SK-N-SH treated with all-trans-retinoic acid at 6 μM for 48 hours (cell line): ENCODE measurements around the gene ATP6V0D1.

Source experiments
- ATAC-seq: fragments of 200-7000 bp; cut with Tn5 transposase; 3 replicates; pipeline ENCODE4 v1.9.1; 2020; ENCODE audit warnings: mild to moderate bottlenecking, moderate library complexity
- ARNTL ChIP-seq: fragments of 450-650 bp; formaldehyde crosslinking; IDR thresholded peaks from 2 replicates; pipeline ENCODE4 v1.5.0; 2020; ENCODE audit warnings: low read depth, mild to moderate bottlenecking, moderate library complexity, borderline replicate concordance
- BACH2 ChIP-seq: fragments of 250-450 bp; sonication (Bioruptor Pico); IDR thresholded peaks from 2 replicates; pipeline ENCODE4 v1.9.0; 2021; ENCODE audit warnings: mild to moderate bottlenecking, borderline replicate concordance
- CSDC2 ChIP-seq: fragments of 250-450 bp; sonication (Bioruptor Pico); IDR thresholded peaks from 2 replicates; pipeline ENCODE4 v1.5.0; 2020; ENCODE audit warnings: mild to moderate bottlenecking, moderate library complexity
- GLIS3 ChIP-seq: fragments of 250-450 bp; sonication (Bioruptor Pico); IDR thresholded peaks from 2 replicates; pipeline ENCODE4 v1.5.0; 2020; ENCODE audit warnings: mild to moderate bottlenecking, moderate library complexity
- ISL1 ChIP-seq: fragments of 250-450 bp; sonication (Bioruptor Pico); IDR thresholded peaks from 2 replicates; pipeline ENCODE4 v2.1.2; 2022; ENCODE audit warnings: mild to moderate bottlenecking, moderate library complexity
- PPARA ChIP-seq: fragments of 250-450 bp; sonication (Bioruptor Pico); IDR thresholded peaks from 2 replicates; pipeline ENCODE4 v1.5.0; 2020; ENCODE audit warnings: mild to moderate bottlenecking, borderline replicate concordance
- RARB ChIP-seq: fragments of 250-450 bp; sonication (Bioruptor Pico); IDR thresholded peaks from 2 replicates; pipeline ENCODE4 v1.8.0; 2021; ENCODE audit warnings: mild to moderate bottlenecking, moderate library complexity
- SNAI2 ChIP-seq: fragments of 250-450 bp; sonication (Bioruptor Pico); IDR thresholded peaks from 2 replicates; pipeline ENCODE4 v1.5.0; 2020; ENCODE audit warnings: mild to moderate bottlenecking, moderate library complexity
- TCF4 ChIP-seq: fragments of 250-450 bp; sonication (Bioruptor Pico); IDR thresholded peaks from 2 replicates; pipeline ENCODE4 v1.8.0; 2021; ENCODE audit warnings: mild to moderate bottlenecking, moderate library complexity, borderline replicate concordance
- TOX ChIP-seq: fragments of 250-450 bp; sonication (Bioruptor Pico); IDR thresholded peaks from 2 replicates; pipeline ENCODE4 v1.8.0; 2021; ENCODE audit warnings: mild to moderate bottlenecking, moderate library complexity, borderline replicate concordance
- ZC3H10 ChIP-seq: fragments of 250-450 bp; sonication (Bioruptor Pico); IDR thresholded peaks from 2 replicates; pipeline ENCODE4 v1.5.1; 2021; ENCODE audit warnings: mild to moderate bottlenecking, moderate library complexity
- ZFP3 ChIP-seq: fragments of 250-450 bp; sonication (Bioruptor Pico); IDR thresholded peaks from 2 replicates; pipeline ENCODE4 v1.5.0; 2020; ENCODE audit warnings: mild to moderate bottlenecking, moderate library complexity
- ZFP30 ChIP-seq: fragments of 450-650 bp; formaldehyde crosslinking; IDR thresholded peaks from 2 replicates; pipeline ENCODE4 v1.5.0; 2022; ENCODE audit warnings: mild to moderate bottlenecking, moderate library complexity
- ZNF565 ChIP-seq: fragments of 450-650 bp; formaldehyde crosslinking; conservative IDR thresholded peaks from 2 replicates; pipeline ENCODE4 v1.5.0; 2020; ENCODE audit warnings: low read depth, mild to moderate bottlenecking, moderate library complexity
- ZNF70 ChIP-seq: fragments of 450-650 bp; formaldehyde crosslinking; IDR thresholded peaks from 2 replicates; pipeline ENCODE4 v1.5.0; 2020; ENCODE audit warnings: mild to moderate bottlenecking, moderate library complexity
- ZNF8 ChIP-seq: fragments of 450-650 bp; formaldehyde crosslinking; IDR thresholded peaks from 2 replicates; pipeline ENCODE4 v1.5.0; 2020; ENCODE audit warnings: mild to moderate bottlenecking, moderate library complexity
- TF ChIP-seq, protein P1 (sequence below): fragments of 250-450 bp; sonication (Bioruptor Pico); IDR thresholded peaks from 2 replicates; pipeline ENCODE4 v1.5.0; 2020; ENCODE audit warnings: mild to moderate bottlenecking, moderate library complexity
- TF ChIP-seq, protein P2 (sequence below): fragments of 250-450 bp; sonication (Bioruptor Pico); IDR thresholded peaks from 2 replicates; pipeline ENCODE4 v1.5.1; 2020; ENCODE audit warnings: low read depth, mild to moderate bottlenecking, moderate library complexity
- TF ChIP-seq, protein P3 (sequence below): fragments of 250-450 bp; sonication (Bioruptor Pico); IDR thresholded peaks from 2 replicates; pipeline ENCODE4 v1.8.0; 2021; ENCODE audit warnings: low read depth, mild to moderate bottlenecking, moderate library complexity, borderline replicate concordance
- TF ChIP-seq, protein P4 (sequence below): fragments of 250-450 bp; sonication (Bioruptor Pico); IDR thresholded peaks from 2 replicates; pipeline ENCODE4 v1.5.1; 2021; ENCODE audit warnings: mild to moderate bottlenecking, moderate library complexity

The ATP6V0D1 gene

DNA sequence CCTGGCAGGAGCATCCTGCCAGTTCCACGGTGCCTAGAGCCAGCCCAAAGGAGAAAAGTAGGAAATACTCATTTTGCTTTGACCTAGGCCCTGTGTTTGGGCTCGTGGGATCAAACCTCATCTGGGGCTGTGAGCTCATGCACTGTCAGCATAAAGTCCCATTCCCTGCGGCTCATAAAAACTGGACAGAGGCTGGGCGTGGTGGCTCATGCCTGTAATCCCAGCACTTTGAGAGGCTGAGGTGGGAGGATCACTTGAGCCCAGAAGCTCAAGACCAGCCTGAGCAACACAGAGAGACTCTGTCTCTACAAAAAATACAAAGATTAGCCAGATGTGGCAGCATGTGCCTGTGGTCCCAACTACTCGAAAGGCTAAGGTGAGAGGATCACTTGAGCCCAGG, 17.9 kb downstream of the ATP6V0D1 start:
- TF ChIP-seq TOX (CRISPR knock-in tag) (no peak), ARNTL (CRISPR knock-in tag) (no peak), PPARA (CRISPR knock-in tag) (no peak), GLIS3 (CRISPR knock-in tag) (no peak), ZFP3 (CRISPR knock-in tag) (no peak), SNAI2 (no peak), ZFP30 (no peak), ZNF565 (CRISPR knock-in tag) (no peak), CSDC2 (CRISPR knock-in tag) (no peak), RARB (CRISPR knock-in tag) (no peak), ZC3H10 (CRISPR knock-in tag) (no peak)
- TF ChIP-seq, protein P1, sequence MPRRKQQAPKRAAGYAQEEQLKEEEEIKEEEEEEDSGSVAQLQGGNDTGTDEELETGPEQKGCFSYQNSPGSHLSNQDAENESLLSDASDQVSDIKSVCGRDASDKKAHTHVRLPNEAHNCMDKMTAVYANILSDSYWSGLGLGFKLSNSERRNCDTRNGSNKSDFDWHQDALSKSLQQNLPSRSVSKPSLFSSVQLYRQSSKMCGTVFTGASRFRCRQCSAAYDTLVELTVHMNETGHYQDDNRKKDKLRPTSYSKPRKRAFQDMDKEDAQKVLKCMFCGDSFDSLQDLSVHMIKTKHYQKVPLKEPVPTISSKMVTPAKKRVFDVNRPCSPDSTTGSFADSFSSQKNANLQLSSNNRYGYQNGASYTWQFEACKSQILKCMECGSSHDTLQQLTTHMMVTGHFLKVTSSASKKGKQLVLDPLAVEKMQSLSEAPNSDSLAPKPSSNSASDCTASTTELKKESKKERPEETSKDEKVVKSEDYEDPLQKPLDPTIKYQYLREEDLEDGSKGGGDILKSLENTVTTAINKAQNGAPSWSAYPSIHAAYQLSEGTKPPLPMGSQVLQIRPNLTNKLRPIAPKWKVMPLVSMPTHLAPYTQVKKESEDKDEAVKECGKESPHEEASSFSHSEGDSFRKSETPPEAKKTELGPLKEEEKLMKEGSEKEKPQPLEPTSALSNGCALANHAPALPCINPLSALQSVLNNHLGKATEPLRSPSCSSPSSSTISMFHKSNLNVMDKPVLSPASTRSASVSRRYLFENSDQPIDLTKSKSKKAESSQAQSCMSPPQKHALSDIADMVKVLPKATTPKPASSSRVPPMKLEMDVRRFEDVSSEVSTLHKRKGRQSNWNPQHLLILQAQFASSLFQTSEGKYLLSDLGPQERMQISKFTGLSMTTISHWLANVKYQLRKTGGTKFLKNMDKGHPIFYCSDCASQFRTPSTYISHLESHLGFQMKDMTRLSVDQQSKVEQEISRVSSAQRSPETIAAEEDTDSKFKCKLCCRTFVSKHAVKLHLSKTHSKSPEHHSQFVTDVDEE (CRISPR knock-in tag): no peak
- TF ChIP-seq, protein P2, sequence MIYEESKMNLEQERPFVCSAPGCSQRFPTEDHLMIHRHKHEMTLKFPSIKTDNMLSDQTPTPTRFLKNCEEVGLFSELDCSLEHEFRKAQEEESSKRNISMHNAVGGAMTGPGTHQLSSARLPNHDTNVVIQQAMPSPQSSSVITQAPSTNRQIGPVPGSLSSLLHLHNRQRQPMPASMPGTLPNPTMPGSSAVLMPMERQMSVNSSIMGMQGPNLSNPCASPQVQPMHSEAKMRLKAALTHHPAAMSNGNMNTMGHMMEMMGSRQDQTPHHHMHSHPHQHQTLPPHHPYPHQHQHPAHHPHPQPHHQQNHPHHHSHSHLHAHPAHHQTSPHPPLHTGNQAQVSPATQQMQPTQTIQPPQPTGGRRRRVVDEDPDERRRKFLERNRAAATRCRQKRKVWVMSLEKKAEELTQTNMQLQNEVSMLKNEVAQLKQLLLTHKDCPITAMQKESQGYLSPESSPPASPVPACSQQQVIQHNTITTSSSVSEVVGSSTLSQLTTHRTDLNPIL (CRISPR knock-in tag): no peak

DNA sequence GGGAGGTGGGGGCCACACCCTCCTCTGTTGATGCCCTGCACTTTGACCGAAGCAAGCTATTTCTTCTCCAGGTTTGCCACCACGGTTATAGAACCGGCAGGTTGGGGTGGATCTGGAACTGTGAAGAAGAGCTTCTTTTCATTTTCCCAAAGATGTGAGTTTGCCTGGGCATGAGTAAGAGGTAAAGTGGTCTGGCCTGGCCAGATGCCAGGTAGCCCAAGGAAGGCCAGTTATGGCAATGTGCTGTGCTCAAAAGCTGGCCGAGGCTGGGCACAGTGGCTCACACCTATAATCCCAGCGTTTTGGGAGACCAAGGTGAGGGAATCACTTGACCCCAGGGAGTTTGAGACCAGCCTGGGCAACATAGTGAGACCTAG, 18.7 kb downstream of the ATP6V0D1 start:
- no peak for ATAC-seq
- TF ChIP-seq BACH2 (CRISPR knock-in tag) (no peak), ARNTL (CRISPR knock-in tag) (no peak)

More for the DNA sequence above, 17.9 kb downstream of the ATP6V0D1 start:
- no peak for ATAC-seq

DNA sequence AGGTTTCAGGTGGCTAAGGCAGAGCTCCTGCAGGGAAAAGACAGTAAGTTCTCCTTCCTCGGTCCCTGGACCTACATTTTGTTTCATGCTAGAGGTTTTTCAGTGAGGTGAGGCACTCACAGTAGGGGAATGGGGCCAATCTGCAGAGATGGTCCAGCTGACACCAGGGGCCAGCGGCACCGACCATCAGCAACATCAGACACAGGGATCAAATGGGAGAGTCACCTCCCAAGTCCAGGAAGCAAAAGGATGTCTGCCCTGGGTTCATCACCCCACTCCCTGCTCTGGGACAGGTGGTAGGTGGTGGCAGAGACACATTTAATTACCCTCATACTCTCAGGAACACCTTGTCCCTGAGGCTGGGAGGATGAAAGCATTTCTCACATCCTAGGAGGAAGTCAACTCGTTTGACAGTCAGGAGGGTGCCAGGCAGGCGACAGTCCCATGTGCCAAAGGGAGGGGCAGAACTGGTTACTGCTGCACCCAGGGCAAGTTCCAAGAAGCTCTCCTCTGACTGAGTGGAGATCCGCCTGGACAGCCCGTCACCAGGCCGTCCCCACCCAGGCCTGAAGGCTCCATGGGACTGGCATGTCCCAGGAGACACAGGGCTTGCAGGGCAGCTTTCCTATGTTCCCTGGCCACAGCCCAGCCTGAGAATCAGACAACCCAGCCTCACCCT, 19.2 kb downstream of the ATP6V0D1 start:
- TF ChIP-seq ARNTL (CRISPR knock-in tag): no peak
- TF ChIP-seq ZNF8: no peak
- no peak for TF ChIP-seq PPARA (CRISPR knock-in tag)
- no peak for ATAC-seq

DNA sequence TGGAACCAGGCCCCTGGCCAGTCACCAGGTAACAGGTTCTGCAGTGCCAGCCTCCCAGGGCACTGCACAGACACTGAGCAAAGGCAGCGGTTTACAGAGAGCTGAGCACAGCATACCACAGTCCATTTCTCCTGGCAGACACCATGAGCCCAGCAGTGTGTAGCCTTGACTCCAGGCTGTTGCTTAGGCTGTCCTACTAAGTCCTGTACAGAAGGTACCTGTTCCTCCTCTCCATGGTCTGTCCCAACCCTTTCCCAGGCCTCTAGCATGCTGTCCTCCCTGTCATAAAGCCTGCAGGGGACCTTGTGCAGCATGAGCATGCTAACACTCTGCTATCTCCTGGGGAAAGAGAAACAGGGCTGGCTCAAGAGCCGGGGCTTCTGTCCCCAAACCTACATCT, 20.0 kb downstream of the ATP6V0D1 start:
- TF ChIP-seq ZNF8 (no peak), BACH2 (CRISPR knock-in tag) (no peak), ZNF70 (CRISPR knock-in tag) (no peak), ZC3H10 (CRISPR knock-in tag) (no peak), TCF4 (CRISPR knock-in tag) (no peak), CSDC2 (CRISPR knock-in tag) (no peak), ARNTL (CRISPR knock-in tag) (no peak), TOX (CRISPR knock-in tag) (no peak), GLIS3 (CRISPR knock-in tag) (no peak), ISL1 (CRISPR knock-in tag) (no peak), SNAI2 (no peak), ZFP30 (no peak)
- TF ChIP-seq, protein P2 (CRISPR knock-in tag): no peak
- TF ChIP-seq, protein P3, sequence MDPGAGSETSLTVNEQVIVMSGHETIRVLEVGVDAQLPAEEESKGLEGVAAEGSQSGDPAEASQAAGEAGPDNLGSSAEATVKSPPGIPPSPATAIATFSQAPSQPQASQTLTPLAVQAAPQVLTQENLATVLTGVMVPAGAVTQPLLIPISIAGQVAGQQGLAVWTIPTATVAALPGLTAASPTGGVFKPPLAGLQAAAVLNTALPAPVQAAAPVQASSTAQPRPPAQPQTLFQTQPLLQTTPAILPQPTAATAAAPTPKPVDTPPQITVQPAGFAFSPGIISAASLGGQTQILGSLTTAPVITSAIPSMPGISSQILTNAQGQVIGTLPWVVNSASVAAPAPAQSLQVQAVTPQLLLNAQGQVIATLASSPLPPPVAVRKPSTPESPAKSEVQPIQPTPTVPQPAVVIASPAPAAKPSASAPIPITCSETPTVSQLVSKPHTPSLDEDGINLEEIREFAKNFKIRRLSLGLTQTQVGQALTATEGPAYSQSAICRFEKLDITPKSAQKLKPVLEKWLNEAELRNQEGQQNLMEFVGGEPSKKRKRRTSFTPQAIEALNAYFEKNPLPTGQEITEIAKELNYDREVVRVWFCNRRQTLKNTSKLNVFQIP (CRISPR knock-in tag): no peak
- TF ChIP-seq, protein P4, sequence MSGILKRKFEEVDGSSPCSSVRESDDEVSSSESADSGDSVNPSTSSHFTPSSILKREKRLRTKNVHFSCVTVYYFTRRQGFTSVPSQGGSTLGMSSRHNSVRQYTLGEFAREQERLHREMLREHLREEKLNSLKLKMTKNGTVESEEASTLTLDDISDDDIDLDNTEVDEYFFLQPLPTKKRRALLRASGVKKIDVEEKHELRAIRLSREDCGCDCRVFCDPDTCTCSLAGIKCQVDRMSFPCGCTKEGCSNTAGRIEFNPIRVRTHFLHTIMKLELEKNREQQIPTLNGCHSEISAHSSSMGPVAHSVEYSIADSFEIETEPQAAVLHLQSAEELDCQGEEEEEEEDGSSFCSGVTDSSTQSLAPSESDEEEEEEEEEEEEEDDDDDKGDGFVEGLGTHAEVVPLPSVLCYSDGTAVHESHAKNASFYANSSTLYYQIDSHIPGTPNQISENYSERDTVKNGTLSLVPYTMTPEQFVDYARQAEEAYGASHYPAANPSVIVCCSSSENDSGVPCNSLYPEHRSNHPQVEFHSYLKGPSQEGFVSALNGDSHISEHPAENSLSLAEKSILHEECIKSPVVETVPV: no peak
- ATAC-seq: no peak
